COR-L47 (cell line): Measurements from ENCODE around the gene WDR90.
A peak's percentile ranks its signal among the peaks of the same experiment; 100 is the strongest.

Experiments
- DNase-seq: peaks from one replicate; lab custom pipeline; 2025; lab: John Stamatoyannopoulos, UW

WDR90 gene

GRCh38 chr16:638836-639235 lies 10.3 kb upstream of the WDR90 start:
- no peak for DNase-seq

GRCh38 chr16:640614-641013 lies 8.6 kb upstream of the WDR90 start:
- DNase-seq, result no peak

- peak; percentile 48 for DNase-seq
Observed at GRCh38 chr16:641326-642188, 7.6 kb upstream of the WDR90 start, which contains the start of gene MCRIP2. Gene MCRIP2, plus strand, starts transcription at chr16:641828. Its CDS starts 164 bp downstream, at chr16:641992.

GRCh38 chr16:642189-643049 lies 6.7 kb upstream of the WDR90 start:
- no peak for DNase-seq

GRCh38 chr16:643050-643368 lies 6.2 kb upstream of the WDR90 start:
- DNase-seq, result no peak

- DNase-seq, result no peak
Observed at GRCh38 chr16:644556-644955, 4.6 kb upstream of the WDR90 start.

- DNase-seq, result no peak
Observed at GRCh38 chr16:645852-646678, 3.1 kb upstream of the WDR90 start.

- no peak for DNase-seq
Observed at GRCh38 chr16:646679-647172, 2.4 kb upstream of the WDR90 start.

- DNase-seq, result no peak
Observed at GRCh38 chr16:647173-647902, 1.8 kb upstream of the WDR90 start.

GRCh38 chr16:648071-648780 lies 939 bp upstream of the WDR90 start:
- DNase-seq, result peak; percentile 62

GRCh38 chr16:649631-650030 lies 466 bp downstream of the WDR90 start:
- DNase-seq, result no peak

- no peak for DNase-seq
Observed at GRCh38 chr16:651844-652243, 2.7 kb downstream of the WDR90 start.

GRCh38 chr16:652454-653305 lies 3.5 kb downstream of the WDR90 start:
- DNase-seq, result no peak

- no peak for DNase-seq
Observed at GRCh38 chr16:654034-654433, 4.9 kb downstream of the WDR90 start.

- DNase-seq, result no peak
Observed at GRCh38 chr16:657487-657886, 8.3 kb downstream of the WDR90 start.

GRCh38 chr16:658679-659571 lies 9.8 kb downstream of the WDR90 start:
- DNase-seq, result no peak

- no peak for DNase-seq
Observed at GRCh38 chr16:659618-660017, 10.5 kb downstream of the WDR90 start.

- no peak for DNase-seq
Observed at GRCh38 chr16:660132-660458, 10.9 kb downstream of the WDR90 start.
